ENCODE results near the gene CEP295NL.
"Not testable (repeated sequence)": the region's sequence is repeated elsewhere in the genome, so short reads cannot be mapped to it uniquely, and the experiment has no call there.

CEP295NL gene

DNA sequence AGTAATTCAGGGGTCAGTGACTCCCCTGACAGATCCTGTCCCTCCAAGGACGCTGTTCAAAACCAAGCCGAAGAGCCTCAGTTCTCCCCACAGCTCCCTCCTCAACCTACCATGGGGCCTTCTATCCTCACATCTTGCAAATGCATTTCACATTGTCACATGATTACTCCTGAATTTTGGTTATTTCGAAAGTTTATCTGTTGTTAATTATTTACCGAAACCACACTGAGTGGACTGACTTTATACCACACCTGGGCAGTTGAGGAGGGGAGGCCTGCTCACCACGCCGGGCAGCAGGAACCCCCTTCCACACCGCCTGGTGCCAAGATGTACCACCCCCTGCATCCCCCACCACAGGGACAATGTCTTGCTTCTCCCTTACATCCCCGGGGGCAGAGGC lies 17.5 kb upstream of the CEP295NL start:
- no peaks in the 10 kb centered on the region for H3K9me3 Mint-ChIP-seq
- H3K27me3 Mint-ChIP-seq, result peaks cover 5% of the 10 kb centered on the region
- ATAC-seq (no peak), DNase-seq (no peak)
- H3K4me3 Mint-ChIP-seq, result no peak overlapping the region
- H3K4me1 Mint-ChIP-seq, result peaks cover 29% of the 10 kb centered on the region
- no peak overlapping the region for H3K27ac Mint-ChIP-seq
- no peaks in the 10 kb centered on the region for H3K36me3 Mint-ChIP-seq (ENCODE audit: low read depth)

GRCh38 chr17:78919861-78920450 lies 17.0 kb upstream of the CEP295NL start:
- H3K9me3 Mint-ChIP-seq, result no peaks in the 10 kb centered on the region
- H3K4me1 Mint-ChIP-seq, result peaks cover 31% of the 10 kb centered on the region
- DNase-seq (no peak), ATAC-seq (no peak)
- no peak overlapping the region for H3K27ac Mint-ChIP-seq
- H3K27me3 Mint-ChIP-seq, result peaks cover 5% of the 10 kb centered on the region
- no peak overlapping the region for H3K4me3 Mint-ChIP-seq
- no peaks in the 10 kb centered on the region for H3K36me3 Mint-ChIP-seq (ENCODE audit: low read depth)

GRCh38 chr17:78918979-78919378 lies 16.0 kb upstream of the CEP295NL start:
- no peak for ATAC-seq
- no peak overlapping the region for H3K4me3 Mint-ChIP-seq
- no peaks in the 10 kb centered on the region for H3K9me3 Mint-ChIP-seq
- no peak for DNase-seq
- no peaks in the 10 kb centered on the region for H3K36me3 Mint-ChIP-seq (ENCODE audit: low read depth)
- no peak overlapping the region for H3K27ac Mint-ChIP-seq
- H3K27me3 Mint-ChIP-seq, result peaks cover 5% of the 10 kb centered on the region
- H3K4me1 Mint-ChIP-seq, result peaks cover 30% of the 10 kb centered on the region

DNA sequence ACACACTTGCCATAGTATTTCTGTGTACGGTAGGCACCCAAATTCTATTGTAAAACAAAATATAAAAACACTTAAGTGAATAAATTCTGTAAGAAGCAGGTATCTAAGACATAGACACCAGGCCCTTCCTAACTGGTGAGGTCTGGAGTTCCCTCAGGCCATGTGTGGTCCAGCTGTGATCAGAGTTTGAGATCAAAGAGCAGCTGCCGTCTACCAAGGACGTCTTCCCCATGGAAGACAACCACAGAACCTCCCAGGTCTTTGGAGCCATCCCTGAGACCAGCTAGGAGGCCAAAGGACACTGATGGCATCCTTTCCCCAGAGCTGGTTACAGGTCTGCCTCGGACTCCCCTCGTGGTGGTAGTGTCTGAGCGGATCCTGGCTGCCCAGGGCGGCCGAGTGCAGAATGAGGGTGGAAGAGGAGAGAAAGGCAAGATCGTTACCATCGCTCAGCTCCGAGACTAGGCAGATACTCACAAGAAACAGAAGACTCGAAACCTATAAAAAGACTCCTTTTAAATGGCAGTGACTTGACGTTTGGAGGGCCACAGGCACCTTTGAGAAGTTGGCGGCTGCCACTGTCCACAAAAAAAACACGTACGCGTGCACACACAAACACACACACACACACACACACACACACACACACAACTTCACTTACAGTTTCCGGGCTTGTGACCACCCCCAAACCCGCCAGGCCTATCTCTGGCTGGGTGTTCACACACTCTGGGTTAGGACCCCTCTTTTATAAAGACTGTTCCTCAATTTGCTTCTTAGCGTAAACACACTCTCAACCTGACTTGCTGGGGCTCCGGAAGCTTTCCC lies 14.7 kb upstream of the CEP295NL start:
- Mint-ChIP-seq H3K4me3 (no peak overlapping the region), H3K4me1 (peaks cover 20% of the 10 kb centered on the region), H3K36me3 (ENCODE audit: low read depth) (no peaks in the 10 kb centered on the region), H3K27me3 (no peaks in the 10 kb centered on the region), H3K27ac (peak overlapping the region; percentile 4), H3K9me3 (no peaks in the 10 kb centered on the region)
- ATAC-seq, result peak; percentile 34
- no peak for DNase-seq

DNA sequence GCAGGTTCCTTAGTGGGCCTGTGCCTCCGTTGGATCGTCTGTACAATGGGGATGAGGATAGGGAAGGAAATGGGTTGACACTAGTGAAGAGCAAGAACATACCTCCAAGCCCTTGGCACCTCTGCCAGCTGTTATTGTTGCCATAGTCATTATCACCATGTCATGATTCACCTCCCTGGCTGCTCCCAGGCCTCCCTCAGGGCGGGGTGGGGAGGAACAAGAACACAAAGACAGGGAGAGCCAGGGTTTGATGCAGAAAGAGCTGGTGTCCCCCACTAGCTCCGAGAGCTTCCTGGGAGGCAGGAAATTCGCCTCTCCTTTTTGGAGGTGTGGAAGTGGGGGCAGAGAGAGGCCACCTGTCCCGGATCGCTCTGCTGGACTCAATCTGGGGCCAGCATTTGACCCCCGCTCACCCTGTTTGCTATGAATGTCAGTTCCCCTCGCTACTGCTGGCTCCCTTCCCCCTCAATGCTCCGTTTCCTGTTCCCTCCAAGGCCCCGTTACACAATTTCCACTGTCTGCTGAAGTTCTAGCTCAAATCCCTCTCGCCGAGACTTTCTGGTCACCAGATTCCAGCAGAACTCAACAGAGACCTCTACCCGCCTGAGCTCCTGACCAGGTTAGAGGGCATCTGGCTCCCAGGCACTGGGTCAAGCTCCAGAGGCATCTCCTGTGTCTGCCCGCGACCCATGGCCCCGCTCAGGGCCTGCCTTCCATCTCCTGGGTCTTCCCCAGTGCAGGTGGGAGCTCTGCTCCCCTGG lies 13.1 kb upstream of the CEP295NL start:
- Mint-ChIP-seq H3K4me1 (peaks cover 20% of the 10 kb centered on the region), H3K36me3 (ENCODE audit: low read depth) (no peaks in the 10 kb centered on the region), H3K27me3 (no peaks in the 10 kb centered on the region), H3K9me3 (no peaks in the 10 kb centered on the region), H3K4me3 (peak overlapping the region; percentile 39), H3K27ac (peak overlapping the region; percentile 46)
- peak; percentile 55 for ATAC-seq
- peak; percentile 31 for DNase-seq

- no peaks in the 10 kb centered on the region for H3K36me3 Mint-ChIP-seq (ENCODE audit: low read depth)
- H3K27me3 Mint-ChIP-seq, result no peaks in the 10 kb centered on the region
- no peak overlapping the region for H3K27ac Mint-ChIP-seq
- peaks cover 20% of the 10 kb centered on the region for H3K4me1 Mint-ChIP-seq
- H3K9me3 Mint-ChIP-seq, result no peaks in the 10 kb centered on the region
- ATAC-seq (no peak), DNase-seq (no peak)
- no peak overlapping the region for H3K4me3 Mint-ChIP-seq
These were observed 10.1 kb upstream of the CEP295NL start for GRCh38 chr17:78913115-78913514.

GRCh38 chr17:78912082-78912481 lies 9.1 kb upstream of the CEP295NL start:
- Mint-ChIP-seq H3K27me3 (no peaks in the 10 kb centered on the region), H3K4me1 (peaks cover 15% of the 10 kb centered on the region), H3K4me3 (no peak overlapping the region), H3K9me3 (no peaks in the 10 kb centered on the region), H3K27ac (no peak overlapping the region), H3K36me3 (ENCODE audit: low read depth) (no peaks in the 10 kb centered on the region)
- DNase-seq (no peak), ATAC-seq (no peak)

DNA sequence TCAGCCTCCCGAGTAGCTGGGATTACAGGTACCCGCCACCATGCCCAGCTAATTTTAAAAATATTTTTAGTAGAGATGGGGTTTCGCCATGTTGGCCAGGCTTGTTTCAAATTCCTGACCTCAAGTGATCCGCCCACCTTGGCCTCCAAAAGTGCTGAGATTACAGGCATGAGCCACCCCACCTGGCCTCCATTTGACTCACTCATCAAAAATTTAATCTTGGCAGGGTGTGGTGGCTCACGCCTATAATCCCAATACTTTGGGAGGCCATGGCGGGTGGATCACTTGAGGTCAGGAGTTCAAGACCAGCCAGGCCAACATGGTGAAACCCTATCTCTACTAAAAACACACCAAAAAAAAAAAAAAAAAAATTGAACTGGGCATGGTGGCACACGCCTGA lies 8.5 kb upstream of the CEP295NL start:
- not testable (repeated sequence) for ATAC-seq; H3K36me3 Mint-ChIP-seq (ENCODE audit: low read depth); H3K9me3 Mint-ChIP-seq; H3K27me3 Mint-ChIP-seq; H3K4me3 Mint-ChIP-seq; DNase-seq; H3K27ac Mint-ChIP-seq
- H3K4me1 Mint-ChIP-seq, result peaks cover 12% of the 10 kb centered on the region

DNA sequence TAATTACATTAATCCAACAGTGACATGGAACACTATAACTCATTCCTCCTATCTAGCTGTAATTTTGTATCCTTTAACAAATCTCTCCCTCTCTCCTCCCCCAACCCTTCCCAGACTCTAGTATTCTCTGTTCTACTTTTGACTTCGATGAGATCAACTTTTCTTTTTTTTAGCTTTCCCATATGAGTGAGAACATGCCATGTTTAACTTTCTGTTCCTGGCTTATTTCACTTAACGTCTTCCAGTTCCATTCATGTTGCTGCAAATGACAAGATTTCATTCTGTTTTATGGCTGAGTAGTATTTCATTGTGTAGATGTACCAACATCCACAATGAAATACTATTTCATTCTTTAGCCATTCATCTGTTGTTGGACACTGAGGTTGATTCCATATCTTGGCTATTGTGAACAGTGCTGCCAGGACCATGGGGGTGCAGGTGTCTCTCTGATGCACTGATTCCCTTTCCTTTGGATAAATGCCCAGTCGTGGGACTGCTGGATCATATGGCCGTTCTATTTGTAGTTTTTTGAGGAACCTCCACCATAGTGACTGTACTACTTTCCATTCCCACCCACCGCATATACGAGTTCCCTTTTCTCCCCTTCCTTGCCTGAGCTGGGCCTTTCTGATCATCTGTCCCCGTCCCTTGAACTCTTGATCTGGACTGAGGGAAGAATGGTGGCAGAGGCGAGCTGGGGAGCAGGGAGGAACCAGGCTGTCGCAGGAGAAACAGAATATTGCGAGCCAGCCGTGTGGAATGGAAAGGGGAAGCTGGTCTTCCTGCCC lies 7.7 kb upstream of the CEP295NL start:
- ATAC-seq, result no peak
- no peak for DNase-seq
- Mint-ChIP-seq H3K36me3 (ENCODE audit: low read depth) (no peaks in the 10 kb centered on the region), H3K27ac (no peak overlapping the region), H3K4me3 (no peak overlapping the region), H3K9me3 (no peaks in the 10 kb centered on the region), H3K27me3 (no peaks in the 10 kb centered on the region), H3K4me1 (peaks cover 4% of the 10 kb centered on the region)

- ATAC-seq, result no peak
- Mint-ChIP-seq H3K4me3 (no peak overlapping the region), H3K4me1 (peaks cover 5% of the 10 kb centered on the region), H3K9me3 (no peaks in the 10 kb centered on the region), H3K27ac (peak overlapping the region; percentile 52), H3K27me3 (no peaks in the 10 kb centered on the region), H3K36me3 (ENCODE audit: low read depth) (no peaks in the 10 kb centered on the region)
- no peak for DNase-seq
These were observed 5.4 kb upstream of the CEP295NL start for GRCh38 chr17:78908426-78908825.

- DNase-seq (no peak), ATAC-seq (no peak)
- no peak overlapping the region for H3K4me3 Mint-ChIP-seq
- H3K36me3 Mint-ChIP-seq (ENCODE audit: low read depth), result no peaks in the 10 kb centered on the region
- H3K27ac Mint-ChIP-seq, result no peak overlapping the region
- peaks cover 12% of the 10 kb centered on the region for H3K4me1 Mint-ChIP-seq
- no peaks in the 10 kb centered on the region for H3K27me3 Mint-ChIP-seq
- no peaks in the 10 kb centered on the region for H3K9me3 Mint-ChIP-seq
These were observed 2.5 kb upstream of the CEP295NL start for GRCh38 chr17:78905541-78905940.

- Mint-ChIP-seq H3K9me3 (no peaks in the 10 kb centered on the region), H3K36me3 (ENCODE audit: low read depth) (no peaks in the 10 kb centered on the region), H3K4me3 (no peak overlapping the region), H3K4me1 (peaks cover 12% of the 10 kb centered on the region), H3K27ac (no peak overlapping the region), H3K27me3 (no peaks in the 10 kb centered on the region)
- DNase-seq, result no peak
- no peak for ATAC-seq
These were observed 2.1 kb upstream of the CEP295NL start for GRCh38 chr17:78905116-78905515.

GRCh38 chr17:78904371-78904770 lies 1.4 kb upstream of the CEP295NL start:
- Mint-ChIP-seq H3K27ac (no peak overlapping the region), H3K36me3 (ENCODE audit: low read depth) (no peaks in the 10 kb centered on the region), H3K4me3 (no peak overlapping the region), H3K4me1 (peaks cover 12% of the 10 kb centered on the region), H3K9me3 (no peaks in the 10 kb centered on the region), H3K27me3 (no peaks in the 10 kb centered on the region)
- ATAC-seq (no peak), DNase-seq (no peak)

DNA sequence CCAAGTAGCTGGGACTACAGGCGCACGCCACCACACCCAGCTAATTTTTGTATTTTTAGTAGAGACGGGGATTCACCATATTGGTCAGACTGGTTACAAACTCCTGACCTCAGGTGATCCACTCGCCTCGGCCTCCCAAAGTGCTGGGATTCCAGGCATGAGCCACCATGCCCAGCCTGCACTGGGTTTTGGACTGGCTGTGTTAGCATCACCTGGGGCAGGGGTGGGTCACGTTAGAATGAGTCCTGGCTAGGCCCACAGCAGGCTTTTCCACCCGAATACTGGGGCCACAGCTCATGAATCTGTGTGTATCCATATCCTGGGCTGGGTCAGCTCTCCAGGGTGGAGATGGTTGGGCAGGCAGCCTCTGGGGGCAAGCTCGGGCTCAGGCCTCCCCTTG lies 770 bp downstream of the CEP295NL start:
- not testable (repeated sequence) for H3K27ac Mint-ChIP-seq, H3K27me3 Mint-ChIP-seq

More for the DNA sequence above, 770 bp downstream of the CEP295NL start:
- H3K36me3 Mint-ChIP-seq (ENCODE audit: low read depth); DNase-seq; H3K4me3 Mint-ChIP-seq; H3K9me3 Mint-ChIP-seq; ATAC-seq: not testable (repeated sequence)
- H3K4me1 Mint-ChIP-seq, result peaks cover 12% of the 10 kb centered on the region

Measured in activated naive CD8-positive, alpha-beta T cell treated with anti-CD3 and anti-CD28 coated beads, Interleukin-2, amount 50 U/mL, for 24 hours (primary cell).